GM21423 (cell line): ENCODE measurements around the gene AOPEP.
A peak's percentile ranks its signal among the peaks of the same experiment; 100 is the strongest.
"Not testable (repeated sequence)": the region's sequence is repeated elsewhere in the genome, so short reads cannot be mapped to it uniquely, and the experiment has no call there.

Experiments
- ATAC-seq: cut with Tn5 transposase; IDR thresholded peaks from one replicate; pipeline ENCODE4 v1.9.1; 2021; ENCODE audit warnings: mild to moderate bottlenecking, moderate library complexity; ENCODE audit not compliant: unreplicated experiment

The AOPEP gene

DNA sequence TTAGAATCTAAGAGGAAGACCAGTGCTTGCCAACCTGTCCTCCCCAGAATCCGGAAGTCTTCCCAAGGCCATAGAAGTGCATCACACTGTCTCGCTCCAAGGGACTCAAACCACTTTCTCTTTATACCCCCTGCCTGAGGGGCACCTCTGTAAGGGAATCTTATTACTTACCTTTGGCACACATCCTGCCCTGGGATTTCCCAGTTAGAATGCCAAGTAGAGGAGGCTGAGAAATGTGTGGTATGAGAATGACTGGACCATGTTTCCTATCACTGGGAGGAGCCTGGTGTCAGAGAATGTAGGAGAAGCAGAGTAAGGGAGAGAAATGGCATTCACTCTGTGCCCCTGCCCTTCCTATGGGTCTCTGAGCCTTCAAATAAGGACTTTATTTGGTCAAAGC, 85.8 kb downstream of the AOPEP start:
- no peak for ATAC-seq

DNA sequence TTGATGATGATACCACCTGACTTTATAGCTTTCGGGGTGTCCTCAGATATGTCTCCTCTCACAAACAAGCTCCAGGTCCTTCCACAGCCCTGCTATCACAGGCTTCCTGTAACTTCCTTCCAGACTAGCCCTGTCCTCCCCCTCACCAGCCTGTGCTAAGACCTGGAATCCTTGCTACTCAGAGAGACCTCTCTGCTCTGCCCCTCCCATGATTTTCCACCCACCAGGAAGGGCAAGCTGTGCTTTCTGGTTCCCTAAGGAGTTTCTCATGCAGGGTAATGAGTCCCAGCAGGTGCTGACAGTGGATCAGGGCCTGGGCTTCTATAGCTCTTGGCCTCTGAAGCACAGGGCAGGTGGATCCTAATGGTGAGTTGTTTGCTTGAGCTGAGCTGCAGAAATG, 86.9 kb downstream of the AOPEP start:
- no peak for ATAC-seq

- no peak for ATAC-seq
Observed at GRCh38 chr9:94817291-94818177, 91.0 kb downstream of the AOPEP start.

DNA sequence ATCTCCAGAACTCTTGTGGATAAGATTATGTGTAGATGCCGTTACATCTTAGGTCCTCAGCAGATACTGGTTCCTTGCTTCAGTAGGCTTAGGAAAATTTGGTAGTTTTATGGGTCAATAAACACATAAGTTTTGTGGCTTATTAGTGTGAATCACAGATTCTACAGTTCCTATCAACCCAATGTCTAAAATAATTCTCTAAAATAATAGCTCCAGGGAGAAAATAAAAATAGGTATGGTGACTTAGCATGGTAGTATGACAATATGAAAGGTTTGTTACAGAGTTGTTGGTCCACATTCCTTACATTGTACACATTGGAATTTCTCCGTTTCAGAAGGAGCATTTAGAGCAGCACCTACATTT, 91.7 kb downstream of the AOPEP start:
- ATAC-seq: no peak

GRCh38 chr9:94819161-94819687, 92.7 kb downstream of the AOPEP start:
- ATAC-seq: no peak

- ATAC-seq: peak; percentile 83
Observed at GRCh38 chr9:94821098-94821887, 94.8 kb downstream of the AOPEP start.

- ATAC-seq: no peak
Observed at GRCh38 chr9:94822273-94822672, 95.8 kb downstream of the AOPEP start.

DNA sequence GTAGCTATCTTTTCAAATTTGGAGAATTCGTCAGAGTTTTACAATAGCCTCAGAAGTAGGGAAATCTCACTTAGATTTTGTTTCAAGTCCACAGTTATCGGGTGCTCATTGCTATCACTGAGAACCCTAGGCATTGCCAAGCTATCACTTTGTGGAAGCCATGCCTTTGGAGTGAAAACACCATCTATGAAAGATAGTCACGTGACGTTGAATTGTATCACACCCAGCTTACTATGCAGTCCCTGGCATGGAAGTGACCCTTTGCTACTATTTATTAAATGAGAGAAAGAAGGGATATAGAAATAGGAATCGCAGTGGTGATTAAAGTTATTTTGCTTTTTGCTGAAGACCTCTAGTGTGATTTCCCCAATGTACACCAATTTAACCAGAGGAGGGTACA, 97.2 kb downstream of the AOPEP start:
- ATAC-seq: no peak

DNA sequence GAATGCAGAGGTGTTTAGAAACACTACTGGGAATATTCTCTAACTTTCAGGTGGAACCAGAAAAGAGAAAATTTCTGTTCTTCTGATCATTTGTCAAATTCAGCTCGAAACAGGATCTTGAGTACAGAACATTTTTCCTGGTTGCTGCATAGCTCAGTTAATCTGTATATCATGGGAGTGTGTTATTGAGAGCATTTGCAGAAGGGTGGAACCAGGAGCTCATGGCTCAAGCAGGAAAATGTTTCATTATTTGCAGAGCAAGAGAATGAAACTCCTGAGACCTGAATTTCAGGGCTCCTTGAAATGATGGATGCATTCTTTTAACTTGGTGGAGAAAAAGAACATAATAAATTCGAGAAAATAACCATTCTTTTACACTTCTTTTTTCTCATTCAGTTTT, 97.9 kb downstream of the AOPEP start:
- ATAC-seq: no peak

- ATAC-seq: no peak
Observed at GRCh38 chr9:94824913-94825610, 98.6 kb downstream of the AOPEP start.

DNA sequence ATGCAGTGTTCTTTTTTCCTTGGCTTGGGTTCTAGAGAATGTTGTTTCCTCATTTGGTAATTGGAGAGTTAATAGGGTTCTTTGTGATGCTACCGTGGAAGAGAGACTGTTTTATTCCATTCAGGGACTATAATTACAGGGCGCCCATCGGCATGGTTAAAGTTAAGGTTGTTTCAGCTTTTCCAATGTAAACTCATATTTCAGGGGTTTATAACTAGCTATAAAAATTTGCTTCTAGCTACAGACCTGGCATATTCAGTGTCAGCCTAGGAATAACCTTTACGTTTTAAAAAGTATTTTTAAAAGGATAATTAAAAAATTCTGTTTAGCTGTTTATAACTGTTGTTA, 99.1 kb downstream of the AOPEP start:
- ATAC-seq: no peak

DNA sequence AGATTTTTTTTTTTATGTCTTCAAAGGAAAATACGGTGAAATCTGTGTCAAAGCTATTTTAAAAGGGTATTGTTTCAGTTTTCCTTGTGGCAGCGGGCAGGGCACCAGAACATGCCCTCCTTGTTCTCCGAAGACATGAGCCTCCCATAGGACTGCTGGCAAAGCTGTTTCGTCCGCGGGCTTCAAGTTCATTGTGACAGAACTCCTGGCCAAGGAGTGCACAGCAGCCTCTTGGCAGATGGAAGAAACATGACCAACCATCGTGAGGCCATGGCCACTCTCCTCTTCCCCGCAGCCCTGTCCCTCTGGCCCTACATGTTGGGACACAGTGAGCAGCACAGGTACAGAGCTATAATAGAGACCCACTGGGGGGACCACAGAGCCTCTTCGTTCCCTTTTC, 99.5 kb downstream of the AOPEP start:
- ATAC-seq: no peak

DNA sequence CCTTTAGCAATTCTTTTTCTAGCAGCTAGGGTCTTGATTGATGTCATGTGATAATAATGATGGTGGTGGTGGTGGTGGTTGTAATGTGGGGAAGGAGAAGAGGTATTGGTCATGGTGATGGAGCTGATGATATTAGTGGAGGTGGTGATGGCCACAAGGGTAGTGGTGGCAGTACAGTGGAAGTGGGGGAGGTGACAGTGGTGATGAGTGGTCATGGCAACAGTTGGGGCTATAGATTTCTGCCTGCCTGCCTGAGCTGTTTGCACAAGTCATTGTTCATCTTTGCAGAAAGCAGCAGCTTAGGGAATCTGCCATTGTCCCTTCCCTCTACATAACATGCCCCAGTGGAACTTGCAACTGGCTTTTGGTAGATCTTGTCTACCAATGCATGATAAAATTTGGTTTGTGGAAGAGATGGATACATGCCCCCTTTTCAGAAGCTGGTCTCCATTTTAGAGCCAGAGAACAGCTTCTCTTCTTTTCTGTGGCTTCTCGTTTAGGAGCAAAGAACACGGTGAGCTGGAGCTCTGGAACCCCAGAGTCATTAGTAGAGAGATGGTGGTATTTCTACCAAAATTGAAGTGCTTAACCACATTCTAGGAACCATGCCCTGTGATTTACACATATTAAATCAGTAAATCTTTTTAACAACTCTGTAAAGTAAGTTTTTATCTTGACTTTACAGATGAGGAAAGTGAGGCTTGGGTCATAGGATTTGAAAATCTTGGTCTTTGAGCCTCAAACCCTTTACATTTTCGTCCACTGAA, 100.3 kb downstream of the AOPEP start:
- ATAC-seq: no peak

GRCh38 chr9:94827584-94828304, 101.2 kb downstream of the AOPEP start:
- no peak for ATAC-seq

DNA sequence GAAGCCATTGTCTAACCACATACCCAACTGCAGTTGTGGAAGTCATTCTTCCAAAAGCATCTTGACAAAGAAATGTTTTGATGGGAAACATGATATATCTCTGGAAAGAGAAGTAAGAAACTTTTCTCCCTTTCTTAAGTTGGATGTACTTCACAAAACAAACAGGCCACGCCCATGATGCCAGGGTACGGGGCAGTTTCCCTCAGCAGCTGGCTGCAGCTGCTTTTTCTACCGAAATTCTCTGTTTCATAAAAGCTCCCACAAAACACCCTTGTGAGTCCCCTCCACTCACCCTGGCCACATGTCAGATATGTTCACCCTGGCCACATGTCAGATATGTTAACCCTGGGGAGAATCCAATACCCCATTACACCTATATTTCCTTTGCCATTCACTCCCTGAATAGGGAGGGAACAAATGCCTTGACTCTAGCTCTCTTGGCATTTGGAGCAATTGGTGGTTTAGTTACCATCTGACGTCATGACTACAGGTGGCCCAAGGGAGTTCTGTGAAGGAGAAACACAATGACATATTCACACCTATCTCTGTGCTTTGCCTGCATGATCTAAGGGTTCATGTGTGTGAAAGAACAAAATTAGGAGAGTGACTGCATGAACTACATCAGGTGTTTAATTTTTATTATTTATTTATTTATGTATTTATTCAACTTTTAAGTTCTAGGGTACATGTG, 103.0 kb downstream of the AOPEP start:
- no peak for ATAC-seq

- ATAC-seq: not testable (repeated sequence)
Observed at GRCh38 chr9:94830071-94830604, 103.6 kb downstream of the AOPEP start.

DNA sequence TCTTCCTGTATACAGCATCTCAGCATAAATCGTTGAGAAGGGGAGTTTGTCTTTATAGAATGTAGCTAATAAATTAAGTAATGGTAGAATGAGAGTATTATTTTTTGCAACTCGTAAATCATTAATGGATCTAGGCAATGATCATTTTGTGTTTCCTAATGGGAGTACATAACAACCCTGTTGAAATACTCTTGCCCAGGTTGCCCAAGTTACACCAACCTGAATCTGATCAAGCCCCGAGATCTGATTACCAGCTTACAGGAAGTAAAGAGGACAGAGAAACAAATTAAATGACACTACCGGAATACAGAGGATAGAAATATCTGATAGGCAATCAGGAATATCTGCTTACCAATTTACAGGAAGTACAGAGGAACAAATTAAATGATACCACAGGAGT, 107.3 kb downstream of the AOPEP start:
- no peak for ATAC-seq

DNA sequence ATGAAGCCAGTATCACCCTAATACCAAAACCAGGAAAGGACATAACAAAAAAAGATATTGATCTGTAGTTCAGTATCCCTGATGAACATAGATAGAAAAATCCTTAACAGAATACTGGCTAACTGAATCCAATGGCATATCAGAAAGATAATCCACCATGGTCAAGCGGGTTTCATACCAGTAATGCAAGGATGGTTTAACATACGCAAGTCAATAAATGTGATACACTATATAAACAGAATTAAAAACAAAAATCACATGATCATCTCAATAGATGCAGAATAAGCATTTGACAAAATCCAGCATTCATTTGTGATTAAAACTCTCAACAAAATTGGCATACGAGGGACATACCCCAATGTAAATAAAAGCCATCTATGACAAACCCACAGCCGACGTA, 110.9 kb downstream of the AOPEP start:
- ATAC-seq: no peak

DNA sequence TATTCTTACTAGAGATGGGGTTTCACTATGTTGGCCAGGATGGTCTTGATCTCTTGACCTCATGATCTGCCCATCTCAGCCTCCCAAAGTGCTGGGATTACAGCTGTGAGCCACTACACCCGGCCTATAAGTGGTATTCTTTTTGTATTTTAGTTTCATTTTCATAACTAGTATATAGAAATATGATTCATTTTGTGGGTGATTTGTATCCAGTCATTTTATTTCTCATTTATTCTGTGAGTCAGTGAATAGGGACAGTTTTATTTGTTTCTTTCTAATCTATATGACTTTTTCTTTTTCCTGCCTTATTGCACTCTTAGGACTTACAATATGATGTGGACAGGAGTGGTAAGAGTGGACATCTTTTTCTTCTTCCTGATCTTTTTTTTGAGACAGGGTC, 112.9 kb downstream of the AOPEP start:
- no peak for ATAC-seq
